MV-4-11 (cell line): ENCODE data around the gene PRR19.
A peak's percentile ranks its signal among the peaks of the same experiment; 100 is the strongest.

ENCODE experiments used
- DNase-seq: peaks from one replicate; lab custom pipeline; 2025; lab: John Stamatoyannopoulos, UW

PRR19 gene

GRCh38 chr19:42271045-42271419 lies 30.9 kb upstream of the PRR19 start:
- no peak for DNase-seq

DNA sequence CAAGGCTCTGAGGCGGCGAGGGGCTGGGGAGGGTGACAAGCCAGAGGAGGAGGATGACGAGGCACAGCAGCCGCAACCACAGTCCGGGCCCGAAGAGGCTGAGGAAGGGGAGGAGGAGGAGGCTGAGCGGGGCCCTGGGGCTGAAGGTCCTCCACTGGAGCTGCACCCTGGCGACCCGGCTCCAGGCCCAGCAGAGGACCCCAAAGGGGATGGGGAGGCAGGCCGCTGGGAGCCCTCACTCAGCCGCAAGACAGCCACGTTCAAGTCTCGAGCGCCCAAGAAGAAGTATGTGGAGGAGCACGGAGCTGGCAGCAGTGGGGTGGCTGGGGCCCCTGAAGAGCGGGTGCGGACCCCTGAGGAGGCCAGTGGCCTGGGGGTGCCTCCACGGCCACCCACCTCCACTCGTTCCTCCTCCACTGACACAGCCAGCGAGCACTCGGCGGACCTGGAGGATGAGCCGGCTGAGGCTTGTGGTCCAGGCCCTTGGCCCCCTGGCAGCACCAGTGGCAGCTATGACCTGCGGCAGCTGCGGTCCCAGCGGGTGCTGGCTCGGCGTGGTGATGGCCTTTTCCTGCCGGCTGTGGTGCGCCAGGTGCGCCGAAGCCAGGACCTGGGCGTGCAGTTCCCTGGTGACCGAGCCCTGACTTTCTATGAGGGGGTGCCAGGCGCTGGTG lies 29.9 kb upstream of the PRR19 start:
- no peak for DNase-seq

DNA sequence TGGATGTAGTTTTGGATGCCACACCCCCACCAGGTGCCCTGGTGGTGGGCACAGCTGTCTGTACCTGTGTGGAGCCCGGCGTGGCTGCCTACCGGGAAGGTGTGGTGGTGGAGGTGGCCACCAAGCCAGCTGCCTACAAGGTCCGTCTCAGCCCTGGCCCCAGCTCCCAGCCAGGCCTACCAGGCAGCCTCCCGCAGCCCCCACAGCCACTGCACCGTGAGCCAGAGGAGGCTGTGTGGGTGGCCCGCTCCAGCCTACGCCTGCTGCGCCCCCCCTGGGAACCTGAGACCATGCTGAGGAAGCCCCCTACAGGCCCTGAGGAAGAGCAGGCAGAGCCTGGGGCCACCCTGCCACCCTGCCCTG lies 29.4 kb upstream of the PRR19 start:
- no peak for DNase-seq

DNA sequence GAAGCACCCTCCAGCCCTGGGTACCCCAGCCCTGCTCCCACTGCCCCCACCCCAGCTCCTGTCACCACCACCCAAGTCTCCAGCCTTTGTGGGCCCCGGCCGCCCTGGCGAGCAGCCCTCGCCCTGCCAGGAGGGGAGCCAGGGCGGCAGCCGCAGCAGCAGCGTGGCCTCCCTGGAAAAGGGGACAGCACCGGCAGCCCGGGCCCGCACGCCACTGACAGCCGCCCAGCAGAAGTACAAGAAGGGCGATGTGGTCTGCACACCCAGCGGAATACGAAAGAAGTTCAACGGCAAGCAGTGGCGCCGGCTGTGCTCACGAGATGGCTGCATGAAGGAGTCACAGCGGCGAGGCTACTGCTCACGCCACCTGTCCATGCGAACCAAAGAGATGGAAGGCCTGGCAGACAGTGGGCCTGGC lies 28.9 kb upstream of the PRR19 start:
- no peak for DNase-seq

GRCh38 chr19:42273407-42274064 lies 28.4 kb upstream of the PRR19 start:
- DNase-seq, result no peak

DNA sequence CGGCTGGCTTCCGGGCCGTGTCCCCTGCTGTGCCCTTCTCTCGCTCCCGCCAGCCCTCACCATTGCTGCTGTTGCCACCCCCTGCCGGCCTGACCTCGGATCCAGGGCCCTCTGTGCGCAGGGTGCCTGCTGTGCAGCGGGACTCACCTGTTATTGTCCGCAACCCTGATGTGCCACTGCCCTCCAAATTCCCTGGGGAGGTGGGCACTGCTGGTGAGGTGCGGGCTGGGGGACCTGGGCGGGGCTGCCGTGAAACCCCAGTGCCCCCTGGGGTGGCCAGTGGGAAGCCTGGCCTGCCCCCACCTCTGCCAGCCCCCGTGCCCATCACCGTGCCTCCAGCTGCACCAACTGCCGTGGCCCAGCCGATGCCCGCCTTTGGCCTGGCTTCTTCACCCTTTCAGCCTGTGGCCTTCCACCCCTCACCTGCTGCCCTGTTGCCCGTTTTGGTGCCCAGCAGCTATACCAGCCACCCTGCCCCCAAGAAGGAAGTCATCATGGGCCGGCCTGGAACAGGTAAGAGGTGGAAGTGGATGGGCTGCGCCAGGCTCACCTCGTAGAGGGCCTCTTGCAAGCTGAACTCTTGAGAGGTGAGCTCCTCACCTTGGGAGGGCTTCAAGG lies 27.8 kb upstream of the PRR19 start:
- no peak for DNase-seq

GRCh38 chr19:42275103-42275502 lies 26.8 kb upstream of the PRR19 start:
- DNase-seq, result no peak

DNA sequence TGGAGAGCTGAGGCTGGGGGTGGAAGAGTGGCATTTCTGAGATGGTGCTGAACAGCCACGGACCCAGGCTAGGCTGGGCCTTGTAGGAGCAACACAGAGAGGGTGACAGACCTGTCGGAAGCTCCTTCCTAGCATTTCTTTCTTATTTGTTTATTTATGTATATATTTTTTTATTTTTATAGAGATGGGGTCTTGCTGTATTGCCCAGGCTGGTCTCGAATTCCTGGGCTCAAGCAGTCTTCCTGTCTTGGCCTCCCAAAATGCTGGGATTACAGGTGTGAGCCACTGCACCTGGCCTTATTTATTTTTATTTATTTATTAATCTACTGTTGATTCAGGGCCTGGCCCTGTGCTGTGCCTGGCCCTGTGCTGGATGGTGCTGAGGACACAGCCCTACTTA lies 26.4 kb upstream of the PRR19 start:
- DNase-seq, result no peak

- DNase-seq, result no peak
Measured at GRCh38 chr19:42276284-42276683, 25.6 kb upstream of the PRR19 start.

- DNase-seq, result no peak
Measured at GRCh38 chr19:42276821-42277220, 25.1 kb upstream of the PRR19 start.

- DNase-seq, result no peak
Measured at GRCh38 chr19:42277821-42278451, 24.0 kb upstream of the PRR19 start.

GRCh38 chr19:42278452-42279154 lies 23.3 kb upstream of the PRR19 start:
- DNase-seq, result no peak

- no peak for DNase-seq
Measured at GRCh38 chr19:42279155-42279901, 22.6 kb upstream of the PRR19 start.

DNA sequence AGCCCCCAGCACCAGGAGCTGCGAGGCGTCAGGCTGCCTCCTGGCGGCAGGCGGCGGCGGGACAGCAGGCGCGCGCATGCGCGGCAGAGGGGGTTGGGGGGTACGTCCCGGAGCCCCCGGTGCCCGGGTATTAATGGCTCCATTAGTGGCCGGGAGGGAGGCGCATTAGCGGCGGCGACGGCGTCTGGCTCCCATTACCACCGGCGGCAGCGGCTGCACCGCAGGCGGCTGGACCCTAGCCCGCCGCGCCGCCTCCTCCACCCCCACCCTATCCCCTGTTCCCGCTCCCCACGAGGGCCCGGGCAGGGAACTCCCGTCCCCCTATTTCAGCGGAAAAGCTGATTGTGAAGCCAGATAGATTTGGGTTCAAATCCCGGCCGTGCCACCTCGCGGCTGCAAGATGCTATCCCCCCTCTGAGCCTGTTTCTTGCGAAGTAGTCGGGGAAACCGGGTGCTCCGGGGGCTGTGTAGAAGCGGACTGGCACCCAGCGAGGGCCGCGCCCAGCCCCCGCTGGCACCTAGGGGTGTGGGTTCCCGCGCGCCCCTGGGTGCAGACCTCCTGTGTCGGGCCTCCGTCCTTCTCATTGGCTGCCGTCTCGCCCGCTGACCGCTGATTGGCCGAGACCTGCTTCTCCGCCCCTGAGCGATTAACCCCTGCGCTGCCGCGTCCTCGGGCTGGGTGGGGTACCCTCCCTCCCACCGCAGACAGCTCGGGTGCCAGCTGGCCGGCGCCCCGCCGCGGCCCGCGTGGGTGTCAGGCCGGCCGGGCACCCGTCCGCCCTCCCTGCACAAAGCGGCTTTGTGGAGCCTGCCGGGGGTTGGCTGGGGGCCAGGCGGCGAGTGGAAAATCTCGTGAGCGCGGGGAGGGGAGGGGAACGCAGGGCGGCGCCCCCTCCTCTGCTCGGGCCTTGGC lies 21.8 kb upstream of the PRR19 start:
- DNase-seq, result peak; percentile 86

DNA sequence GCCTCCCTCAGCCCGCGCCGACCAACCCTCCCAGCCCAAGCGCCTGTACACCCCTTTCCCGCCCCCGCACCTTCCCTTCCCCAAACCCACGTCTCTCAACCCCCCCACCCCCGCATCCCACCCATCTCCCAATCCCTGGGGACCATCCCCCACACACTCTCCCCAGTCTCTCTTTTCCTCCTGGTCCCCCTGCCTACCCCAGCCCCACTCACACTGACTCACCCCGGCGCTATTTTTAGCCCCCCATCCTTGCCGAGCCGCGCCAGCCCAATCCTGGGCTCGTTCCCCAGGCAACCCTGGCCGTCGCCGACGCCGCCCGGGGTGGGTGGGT lies 21.2 kb upstream of the PRR19 start:
- DNase-seq, result no peak

DNA sequence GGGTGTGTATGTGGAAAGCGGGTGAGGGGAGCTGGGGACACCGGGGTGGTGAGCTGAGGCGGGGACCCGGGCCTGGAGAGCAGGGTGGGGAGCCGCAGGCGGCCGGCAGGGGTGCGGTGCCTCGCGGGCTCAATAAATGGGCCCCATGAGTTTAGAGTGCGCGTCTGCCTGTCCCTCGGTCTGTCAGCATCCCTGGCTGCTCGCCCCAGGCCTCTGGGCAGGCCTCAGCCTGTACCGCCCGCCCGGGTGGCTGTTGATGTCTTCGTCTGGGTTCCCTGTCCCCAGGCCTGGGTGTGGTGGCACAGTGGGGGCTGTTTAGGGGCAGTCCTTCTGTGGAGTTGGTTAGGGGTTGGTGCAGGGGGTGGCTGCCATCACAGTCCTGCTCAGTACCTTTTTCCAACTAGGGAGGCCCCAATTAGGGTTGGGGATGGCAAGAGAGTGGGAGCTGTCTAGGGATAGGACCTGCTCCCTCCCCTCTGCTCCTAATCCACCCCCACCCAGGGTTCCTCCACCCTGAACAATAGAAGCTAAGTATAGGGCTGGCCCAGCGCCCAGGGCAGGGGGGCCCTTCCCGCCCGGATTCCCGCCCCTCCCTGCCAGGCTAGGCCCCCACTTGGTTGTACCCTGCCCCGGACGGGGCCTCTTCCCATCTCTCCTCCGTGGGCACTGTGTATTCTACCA lies 20.6 kb upstream of the PRR19 start:
- peak; percentile 19 for DNase-seq

DNA sequence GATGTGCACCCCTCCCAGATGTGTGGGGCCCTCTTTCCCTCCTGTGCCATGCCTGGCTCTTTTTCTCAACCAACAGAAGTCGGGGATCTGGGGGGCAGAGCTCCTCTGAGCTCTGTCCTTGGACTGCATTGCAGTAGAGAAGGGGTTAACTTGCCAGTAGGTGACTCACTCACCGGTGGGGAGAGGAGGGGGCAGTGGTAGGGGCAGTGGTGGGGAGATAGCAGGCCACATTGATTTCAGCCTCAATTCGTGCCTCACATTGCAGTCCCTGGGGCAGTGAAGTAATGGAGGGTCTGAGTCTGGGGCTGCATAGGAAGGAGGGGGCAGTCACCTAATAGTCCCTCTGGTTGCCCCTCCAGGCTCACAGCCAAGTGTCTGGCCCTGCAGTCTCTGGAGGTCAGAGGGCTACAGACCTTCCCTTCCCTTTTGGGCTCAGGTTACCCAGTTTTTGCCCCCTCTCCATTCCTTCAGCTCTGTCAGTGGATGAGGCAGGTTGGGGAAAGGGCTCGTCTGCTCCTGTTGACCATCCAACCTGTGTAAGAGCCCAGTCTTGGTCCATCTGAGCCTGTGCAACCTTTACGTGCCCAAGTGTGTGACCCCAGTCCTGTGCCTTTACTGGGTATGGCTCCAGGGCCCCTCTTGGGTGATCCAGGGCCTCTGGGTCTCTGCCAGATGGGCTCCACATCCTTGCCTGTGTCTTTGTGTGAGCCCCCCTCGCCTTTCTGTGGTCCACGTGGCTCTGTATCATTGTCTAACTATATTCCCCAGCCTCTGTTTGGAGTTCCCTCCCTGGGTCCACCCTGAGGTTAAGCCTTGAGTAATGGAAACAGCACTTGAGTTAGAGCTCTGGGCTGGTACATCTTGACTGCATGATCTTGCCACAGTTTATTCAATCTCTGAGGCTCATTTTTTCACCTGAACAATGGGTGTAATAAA lies 19.8 kb upstream of the PRR19 start:
- no peak for DNase-seq

- DNase-seq, result no peak
Measured at GRCh38 chr19:42282819-42283187, 19.1 kb upstream of the PRR19 start.
